ENCODE data around the gene SCAMP4. TPM values are rescaled to one million over a fixed set of nuclear protein-coding genes. Genes with fewer than 3 reads are reported as not detected.

SCAMP4 gene
- total RNA-seq, 2 experiments from 2014 or later = 23.1 to 25.1 TPM

DNA sequence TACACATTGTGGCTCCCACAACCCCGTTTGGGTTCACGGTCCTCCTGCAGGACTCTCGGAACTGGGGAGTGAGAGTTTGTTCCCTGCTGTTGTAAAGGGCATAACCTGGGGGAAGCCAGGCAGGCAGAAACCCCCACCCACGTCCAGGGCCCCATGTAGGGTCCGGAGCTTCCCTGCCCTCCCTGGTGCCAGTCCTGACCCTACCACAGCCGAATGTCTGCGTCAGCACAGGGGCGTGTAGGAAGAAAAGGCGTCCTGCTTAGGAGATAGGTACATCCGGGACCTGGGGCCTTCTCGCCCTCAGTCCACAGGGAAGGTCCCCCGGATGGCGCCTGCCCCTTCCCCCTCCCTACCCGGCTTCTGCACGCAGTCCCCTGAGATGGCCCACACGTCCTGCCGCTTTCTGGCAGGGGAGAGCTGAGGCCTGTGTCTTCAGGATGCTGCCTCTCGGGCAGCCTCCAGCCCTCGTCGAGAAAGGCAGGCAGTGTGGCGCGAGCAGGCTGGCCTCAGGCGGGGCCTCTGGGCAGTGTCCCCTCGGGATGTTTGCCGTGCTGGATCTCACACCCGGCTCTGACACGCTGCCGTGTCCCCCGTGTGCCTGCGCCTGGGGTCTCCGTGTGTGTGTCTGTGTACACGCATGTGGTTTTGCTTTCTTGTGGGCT is 54.9 kb downstream of the SCAMP4 start:
- ATAC-seq (no peak), DNase-seq (no peak)
- intact Hi-C loops (cut with micrococcal nuclease) = no loop called here
- no peak overlapping the region for H3K27ac Mint-ChIP-seq
- no peak for TF ChIP-seq CTCF (IDR thresholded peaks at IDR 0.05)
- no peaks in the 10 kb centered on the region for H3K27me3 Mint-ChIP-seq
- peaks cover 8% of the 10 kb centered on the region for H3K4me1 Mint-ChIP-seq (ENCODE audit: low read depth)
- CTCF ChIA-PET = no interaction called here
- peaks cover 3% of the 10 kb centered on the region for H3K36me3 Mint-ChIP-seq (ENCODE audit: low read depth)
- H3K4me3 Mint-ChIP-seq = no peak overlapping the region
- H3K9me3 Mint-ChIP-seq = no peaks in the 10 kb centered on the region
- POLR2A ChIA-PET = no interaction called here

- TF ChIP-seq CTCF (IDR thresholded peaks at IDR 0.05) = no peak
- CTCF ChIA-PET = no interaction called here
- Mint-ChIP-seq H3K27me3 (no peaks in the 10 kb centered on the region), H3K4me1 (ENCODE audit: low read depth) (peaks cover 13% of the 10 kb centered on the region), H3K27ac (no peak overlapping the region), H3K36me3 (ENCODE audit: low read depth) (peaks cover 3% of the 10 kb centered on the region), H3K4me3 (no peak overlapping the region), H3K9me3 (no peaks in the 10 kb centered on the region)
- intact Hi-C loops (cut with micrococcal nuclease) = no loop called here
- DNase-seq = no peak
- no peak for ATAC-seq
- POLR2A ChIA-PET = no interaction called here
Measured at GRCh38 chr19:1961000-1961883, 56.0 kb downstream of the SCAMP4 start.

GRCh38 chr19:1962674-1963073 is 57.5 kb downstream of the SCAMP4 start:
- Mint-ChIP-seq H3K36me3 (ENCODE audit: low read depth) (peaks cover 3% of the 10 kb centered on the region), H3K9me3 (no peaks in the 10 kb centered on the region), H3K4me1 (ENCODE audit: low read depth) (peaks cover 22% of the 10 kb centered on the region), H3K27ac (no peak overlapping the region), H3K4me3 (no peak overlapping the region), H3K27me3 (no peaks in the 10 kb centered on the region)
- intact Hi-C loops (cut with micrococcal nuclease) = no loop called here
- no peak for ATAC-seq
- no peak for TF ChIP-seq CTCF (IDR thresholded peaks at IDR 0.05)
- no peak for DNase-seq
- ChIA-PET CTCF (interaction anchor here (2.1 kb wide), 1 partner anchor 32 kb away, joined by 7 read pairs; no protein-coding TSS in a partner anchor), POLR2A (no interaction called here)

GRCh38 chr19:1967087-1967608 is 61.9 kb downstream of the SCAMP4 start:
- POLR2A ChIA-PET = no interaction called here
- no peak for TF ChIP-seq CTCF (IDR thresholded peaks at IDR 0.05)
- intact Hi-C loops (cut with micrococcal nuclease) = no loop called here
- no peaks in the 10 kb centered on the region for H3K9me3 Mint-ChIP-seq
- CTCF ChIA-PET = interaction anchor here (2.1 kb wide), 1 partner anchor 37 kb away, joined by 6 read pairs; no protein-coding TSS in a partner anchor
- no peaks in the 10 kb centered on the region for H3K27me3 Mint-ChIP-seq
- H3K4me1 Mint-ChIP-seq (ENCODE audit: low read depth) = peaks cover 14% of the 10 kb centered on the region
- DNase-seq (peak; percentile 74), ATAC-seq (peak; percentile 88)
- H3K36me3 Mint-ChIP-seq (ENCODE audit: low read depth) = peaks cover 5% of the 10 kb centered on the region
- peak overlapping the region; percentile 59 for H3K27ac Mint-ChIP-seq
- H3K4me3 Mint-ChIP-seq = peak overlapping the region; percentile 51
